ENCODE data around the gene TRIM58. TPM values are rescaled to one million over a fixed set of nuclear protein-coding genes. Genes with fewer than 3 reads are reported as not detected.

Gene TRIM58
- total RNA-seq, 1 experiment from 2014 or later, result not detected

DNA sequence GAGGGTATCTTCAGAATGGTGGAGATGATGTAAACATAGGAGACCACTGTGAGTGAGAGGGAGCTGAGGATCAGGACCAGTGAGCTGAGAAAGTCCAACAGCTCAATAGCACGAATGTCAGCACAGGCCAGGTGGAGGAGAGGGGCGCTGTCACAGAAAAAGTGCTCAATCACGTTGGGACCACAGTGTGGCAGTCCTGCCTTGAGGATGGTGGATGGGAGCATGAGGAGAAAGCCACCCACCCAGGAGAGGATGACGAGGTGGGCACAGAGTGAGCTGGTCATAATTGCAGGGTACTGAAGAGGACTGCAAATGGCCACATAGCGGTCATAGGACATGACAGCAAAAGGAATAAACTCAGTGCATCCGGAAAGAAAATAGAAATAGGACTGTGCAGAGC, 23.4 kb upstream of the TRIM58 start:
- ChIA-PET CTCF (no interaction called here), POLR2A (no interaction called here)
- in situ Hi-C loops (cut with HindIII; ENCODE audit: low pct_unique_long_range_greater_than_20kb, low sequenced_read_pairs), result no loop called here
- Histone ChIP-seq H3K36me3 (ENCODE audit: control insufficient read depth, insufficient read depth, low read length) (no peaks in the 10 kb centered on the region), H3K27me3 (ENCODE audit: control insufficient read depth, insufficient read depth, low read length) (no peaks in the 10 kb centered on the region), H3K4me3 (ENCODE audit: low read depth in 2 of 2, low read length in 2 of 2) (no peak overlapping the region), H3K27ac (ENCODE audit: low read length) (no peak overlapping the region), H3K4me1 (ENCODE audit: control insufficient read depth, insufficient read depth, low read length) (no peaks in the 10 kb centered on the region), H3K9me3 (ENCODE audit: control insufficient read depth, insufficient read depth, low read depth, low read length) (no peaks in the 10 kb centered on the region)
- TF ChIP-seq POLR2AphosphoS5 (IDR thresholded peaks at IDR 0.05; ENCODE audit: low read depth, low read length) (no peak), CTCF (IDR thresholded peaks at IDR 0.05) (no peak), SIN3A (IDR thresholded peaks at IDR 0.05; ENCODE audit: borderline replicate concordance, insufficient read depth, low read depth, low read length) (no peak), REST (IDR thresholded peaks at IDR 0.05; ENCODE audit: insufficient read depth in 1 of 2, low read depth in 2 of 2, low read length in 1 of 2) (no peak), TCF7L2 (IDR thresholded peaks at IDR 0.05; ENCODE audit: low read depth, low read length) (no peak)
- no peak for DNase-seq (ENCODE audit: low read depth, low spot score)
- intact Hi-C loops (cut with micrococcal nuclease; ENCODE audit: unreplicated experiment), result no loop called here
- ATAC-seq, result no peak
- no TSS peak for BruUV-seq (replicated peaks)

- no TSS peak for BruUV-seq (replicated peaks)
- CTCF ChIA-PET, result no interaction called here
- in situ Hi-C loops (cut with HindIII; ENCODE audit: low pct_unique_long_range_greater_than_20kb, low sequenced_read_pairs), result no loop called here
- H3K4me1 ChIP-seq (ENCODE audit: control insufficient read depth, insufficient read depth, low read length), result no peaks in the 10 kb centered on the region
- no peak overlapping the region for H3K27ac ChIP-seq (ENCODE audit: low read length)
- intact Hi-C loops (cut with micrococcal nuclease; ENCODE audit: unreplicated experiment), result no loop called here
- ATAC-seq, result no peak
- no peaks in the 10 kb centered on the region for H3K27me3 ChIP-seq (ENCODE audit: control insufficient read depth, insufficient read depth, low read length)
- no peak for TF ChIP-seq TCF7L2 (IDR thresholded peaks at IDR 0.05; ENCODE audit: low read depth, low read length)
- TF ChIP-seq CTCF (IDR thresholded peaks at IDR 0.05), result no peak
- TF ChIP-seq SIN3A (IDR thresholded peaks at IDR 0.05; ENCODE audit: borderline replicate concordance, insufficient read depth, low read depth, low read length), result no peak
- TF ChIP-seq POLR2AphosphoS5 (IDR thresholded peaks at IDR 0.05; ENCODE audit: low read depth, low read length), result no peak
- no peak for TF ChIP-seq REST (IDR thresholded peaks at IDR 0.05; ENCODE audit: insufficient read depth in 1 of 2, low read depth in 2 of 2, low read length in 1 of 2)
- no peak for DNase-seq (ENCODE audit: low read depth, low spot score)
- no peak overlapping the region for H3K4me3 ChIP-seq (ENCODE audit: low read depth in 2 of 2, low read length in 2 of 2)
- H3K9me3 ChIP-seq (ENCODE audit: control insufficient read depth, insufficient read depth, low read depth, low read length), result no peaks in the 10 kb centered on the region
- POLR2A ChIA-PET, result no interaction called here
- no peaks in the 10 kb centered on the region for H3K36me3 ChIP-seq (ENCODE audit: control insufficient read depth, insufficient read depth, low read length)
Observed at GRCh38 chr1:247840818-247841217, 16.2 kb upstream of the TRIM58 start.

Data from Panc1 (cell line).